ENCODE measurements around the gene MRAS. TPM values are rescaled to one million over a fixed set of nuclear protein-coding genes. Genes with fewer than 3 reads are reported as not detected.

MRAS gene
- 7.5 and 14.7 TPM in 2 replicates for total RNA-seq

GRCh38 chr3:138347960-138348753 lies at the start of gene MRAS:
Gene MRAS, plus strand, starts transcription at chr3:138348579. Its CDS starts 24,305 bp downstream, at chr3:138372884.

DNA sequence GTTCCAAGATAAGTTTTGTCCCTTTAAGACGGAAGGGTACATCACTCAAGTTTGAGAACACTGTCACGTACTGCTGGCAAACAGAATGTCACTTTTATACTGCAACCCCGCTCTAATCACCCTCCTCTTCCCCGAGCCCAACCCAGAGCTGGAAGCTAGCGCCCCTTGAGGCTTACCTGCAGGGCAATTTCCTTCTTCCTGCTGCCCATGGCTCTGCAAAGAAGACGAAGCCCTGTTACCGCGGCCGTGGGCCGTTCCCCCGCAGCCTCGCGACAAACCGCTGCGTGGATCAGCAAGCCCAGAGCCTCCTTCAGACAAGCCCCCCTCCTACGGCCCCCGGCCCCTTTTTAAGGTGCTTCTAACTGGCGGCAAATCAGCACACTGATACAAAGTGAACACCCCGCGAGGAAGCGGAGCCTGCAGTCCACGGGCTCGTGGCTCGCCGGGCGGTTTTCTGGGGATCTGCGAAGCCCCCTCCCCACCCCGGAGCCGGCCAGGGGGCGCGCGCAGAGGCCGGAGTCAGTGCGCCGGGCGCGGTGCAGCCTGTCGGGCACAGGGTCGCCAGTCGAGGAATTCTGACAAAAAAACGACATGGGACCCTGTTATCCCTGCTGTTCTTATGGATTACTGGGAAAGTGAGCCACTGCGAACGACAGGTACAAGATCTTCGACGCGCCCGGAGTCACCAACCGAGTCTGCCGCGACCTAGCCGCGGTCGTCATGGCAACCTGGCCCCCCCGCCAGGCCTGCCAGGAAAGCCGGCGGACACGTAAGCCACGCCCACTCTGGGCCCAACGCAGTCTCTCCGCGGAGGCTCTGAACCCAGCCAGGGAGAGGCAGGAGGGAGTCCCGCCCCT lies 19.0 kb upstream of the MRAS start, which contains the start of gene NME9:
Gene NME9 (minus strand): TSS at position 725 of the 857 bp plus-strand sequence. CDS start 516 bp downstream, at position 209.

GRCh38 chr3:138434276-138434874 lies 86.0 kb downstream of the MRAS start, which contains the start of gene ESYT3:
Gene ESYT3, plus strand, starts transcription at chr3:138434616. Its CDS starts 183 bp downstream, at chr3:138434799.

Other genes with a start within 250 kb of the MRAS start
- 3.9 and 8.0 TPM in 2 replicates for gene DZIP1L, start 233.0 kb upstream of the MRAS start, total RNA-seq
- gene A4GNT, start 216.2 kb upstream of the MRAS start, total RNA-seq: not detected in 2 replicates
- 13.7 and 15.0 TPM in 2 replicates for gene DBR1, start 173.7 kb upstream of the MRAS start, total RNA-seq
- gene ARMC8, start 161.3 kb upstream of the MRAS start, total RNA-seq: 55.0 and 60.1 TPM in 2 replicates
- 0.65 TPM in 1 of 2 replicates, not detected in the other for gene NME9, start 18.7 kb upstream of the MRAS start, total RNA-seq
- gene ESYT3, start 86.0 kb downstream of the MRAS start, total RNA-seq: not detected in 2 replicates
- 14.9 and 18.3 TPM in 2 replicates for gene CEP70, start 245.7 kb downstream of the MRAS start, total RNA-seq

Data from vein endothelial cell (primary cell).